ENCODE results near the gene ADAT3.
A peak's percentile ranks its signal among the peaks of the same experiment; 100 is the strongest.

ADAT3 gene

GRCh38 chr19:1905110-1905862 is at the start of gene ADAT3, which contains the start of gene SCAMP4:
ADAT3 (plus strand) TSS chr19:1905399; CDS start chr19:1912048, 6,649 bp downstream.
SCAMP4 (plus strand) TSS chr19:1905399; CDS start chr19:1915020, 9,621 bp downstream.
- DNase-seq = peak; percentile 99

GRCh38 chr19:1855828-1856255 is 49.4 kb upstream of the ADAT3 start:
- peak; percentile 49 for DNase-seq

GRCh38 chr19:1856345-1856697 is 48.9 kb upstream of the ADAT3 start:
- DNase-seq = peak; percentile 39

- peak; percentile 56 for DNase-seq
Measured at GRCh38 chr19:1856698-1857603, 48.2 kb upstream of the ADAT3 start.

- no peak for DNase-seq
Measured at GRCh38 chr19:1857648-1858326, 47.4 kb upstream of the ADAT3 start.

- no peak for DNase-seq
Measured at GRCh38 chr19:1858412-1859081, 46.7 kb upstream of the ADAT3 start.

GRCh38 chr19:1859331-1859781 is 45.8 kb upstream of the ADAT3 start:
- no peak for DNase-seq

- DNase-seq = peak; percentile 71
Measured at GRCh38 chr19:1860042-1860775, 45.0 kb upstream of the ADAT3 start.

- DNase-seq = no peak
Measured at GRCh38 chr19:1860821-1861598, 44.2 kb upstream of the ADAT3 start.

- no peak for DNase-seq
Measured at GRCh38 chr19:1861599-1862031, 43.6 kb upstream of the ADAT3 start.

- no peak for DNase-seq
Measured at GRCh38 chr19:1862068-1862423, 43.2 kb upstream of the ADAT3 start.

GRCh38 chr19:1862424-1863327 is 42.5 kb upstream of the ADAT3 start:
- DNase-seq = peak; percentile 65

- no peak for DNase-seq
Measured at GRCh38 chr19:1863328-1863637, 41.9 kb upstream of the ADAT3 start, which contains the start of gene KLF16. KLF16 (minus strand) TSS chr19:1863579; CDS start chr19:1863497, 82 bp downstream.

GRCh38 chr19:1863638-1864479 is 41.3 kb upstream of the ADAT3 start:
- DNase-seq = peak; percentile 94

GRCh38 chr19:1864480-1865171 is 40.6 kb upstream of the ADAT3 start:
- DNase-seq = peak; percentile 71

- no peak for DNase-seq
Measured at GRCh38 chr19:1865172-1866010, 39.8 kb upstream of the ADAT3 start.

- no peak for DNase-seq
Measured at GRCh38 chr19:1866693-1867348, 38.4 kb upstream of the ADAT3 start.

Data from CD4-positive, alpha-beta T cell treated with Interleukin-17A for 4 hours (primary cell).